Measurements from ENCODE around the gene GPR162.

The GPR162 gene, protein sequence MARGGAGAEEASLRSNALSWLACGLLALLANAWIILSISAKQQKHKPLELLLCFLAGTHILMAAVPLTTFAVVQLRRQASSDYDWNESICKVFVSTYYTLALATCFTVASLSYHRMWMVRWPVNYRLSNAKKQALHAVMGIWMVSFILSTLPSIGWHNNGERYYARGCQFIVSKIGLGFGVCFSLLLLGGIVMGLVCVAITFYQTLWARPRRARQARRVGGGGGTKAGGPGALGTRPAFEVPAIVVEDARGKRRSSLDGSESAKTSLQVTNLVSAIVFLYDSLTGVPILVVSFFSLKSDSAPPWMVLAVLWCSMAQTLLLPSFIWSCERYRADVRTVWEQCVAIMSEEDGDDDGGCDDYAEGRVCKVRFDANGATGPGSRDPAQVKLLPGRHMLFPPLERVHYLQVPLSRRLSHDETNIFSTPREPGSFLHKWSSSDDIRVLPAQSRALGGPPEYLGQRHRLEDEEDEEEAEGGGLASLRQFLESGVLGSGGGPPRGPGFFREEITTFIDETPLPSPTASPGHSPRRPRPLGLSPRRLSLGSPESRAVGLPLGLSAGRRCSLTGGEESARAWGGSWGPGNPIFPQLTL

DNA sequence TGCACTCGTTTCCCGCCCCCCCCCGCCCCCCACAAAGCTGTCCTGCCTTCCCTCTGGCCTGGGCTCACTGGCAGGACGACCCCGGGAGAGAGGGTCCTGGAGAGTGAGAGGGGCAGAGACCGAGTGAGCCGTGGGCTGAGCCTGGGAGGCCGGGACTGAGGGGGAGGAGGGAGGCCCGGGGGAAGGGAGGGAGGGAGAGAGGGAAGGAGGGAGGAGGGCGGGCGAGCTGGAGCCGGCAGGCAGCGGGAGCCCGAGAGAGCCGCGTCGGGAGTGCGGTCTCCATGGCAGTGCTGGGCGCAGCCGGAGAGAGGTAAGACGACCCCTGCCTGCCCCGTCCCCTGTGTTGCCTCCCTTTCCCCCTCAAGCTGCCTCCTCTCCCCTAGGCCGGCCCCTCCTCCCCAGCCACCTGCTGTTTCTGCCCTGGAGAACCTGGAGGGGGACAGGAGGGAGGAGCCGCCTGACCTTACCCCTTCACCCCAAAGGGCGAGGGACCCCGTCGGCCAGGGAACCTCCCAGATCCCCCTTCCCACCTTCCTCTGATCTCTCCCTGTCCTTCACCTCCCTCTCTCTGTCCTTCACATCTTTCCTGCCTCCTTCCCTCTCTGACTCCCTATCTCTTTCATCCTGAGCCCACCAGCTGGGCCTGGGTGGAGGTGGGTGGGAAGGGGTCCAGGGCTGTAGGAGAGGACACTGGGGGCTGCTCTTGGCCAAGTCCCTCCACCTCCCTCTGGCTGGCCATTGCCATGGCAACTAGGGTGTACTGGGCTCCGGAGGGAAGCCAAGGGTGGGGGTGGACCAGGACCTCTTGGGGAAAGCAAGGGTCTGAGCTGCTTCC, at the start of gene GPR162:
Gene GPR162 (plus strand): TSS at position 231 of the 835 bp plus-strand sequence. CDS start 2,078 bp downstream, outside the sequence.
- Histone ChIP-seq H3K27ac (ENCODE audit: low read depth, low read length) (no peak within 1 kb of the TSS), H3K4me2 (ENCODE audit: low read length) (peak within 1 kb of the TSS; percentile 25), H3K4me1 (ENCODE audit: control insufficient read depth, low read length) (peaks cover 10% of the 10 kb centered on the region)

DNA sequence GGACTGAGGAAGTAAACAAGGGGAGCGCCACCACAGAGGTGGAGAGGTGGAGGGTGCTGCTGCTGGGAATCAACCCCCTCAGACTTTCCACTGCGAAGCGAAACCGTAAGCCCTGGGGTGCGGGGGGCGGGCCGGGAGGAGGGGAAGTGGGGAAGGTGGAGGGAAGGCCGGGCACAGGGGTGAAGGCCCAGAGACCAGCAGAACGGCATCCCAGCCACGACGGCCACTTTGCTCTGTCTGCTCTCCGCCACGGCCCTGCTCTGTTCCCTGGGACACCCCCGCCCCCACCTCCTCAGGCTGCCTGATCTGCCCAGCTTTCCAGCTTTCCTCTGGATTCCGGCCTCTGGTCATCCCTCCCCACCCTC, 49.3 kb upstream of the GPR162 start, which contains the start of gene LAG3:
Gene LAG3 (plus strand): TSS at position 190 of the 365 bp plus-strand sequence. CDS start 333 bp downstream, outside the sequence.
- H3K4me1 ChIP-seq (ENCODE audit: control insufficient read depth, low read length): peaks cover 6% of the 10 kb centered on the region
- H3K27me3 ChIP-seq (ENCODE audit: control insufficient read depth, low read length): peaks cover 42% of the 10 kb centered on the region
- no peaks in the 10 kb centered on the region for H3K9me2 ChIP-seq (replicated peaks; ENCODE audit: control insufficient read depth, low read length)
- peaks cover 3% of the 10 kb centered on the region; the same call in 1 of the 2 replicates for H4K20me1 ChIP-seq (ENCODE audit: control insufficient read depth, insufficient read depth, low read depth, low read length)
- no peaks in the 10 kb centered on the region for H3K36me3 ChIP-seq (ENCODE audit: control insufficient read depth, low read length)
- peaks cover 6% of the 10 kb centered on the region for H3K79me2 ChIP-seq (ENCODE audit: control insufficient read depth, low read length)
- no peak for TF ChIP-seq EZH2phosphoT487 (IDR thresholded peaks at IDR 0.05; ENCODE audit: borderline replicate concordance, low read length)
- TF ChIP-seq, protein P1, sequence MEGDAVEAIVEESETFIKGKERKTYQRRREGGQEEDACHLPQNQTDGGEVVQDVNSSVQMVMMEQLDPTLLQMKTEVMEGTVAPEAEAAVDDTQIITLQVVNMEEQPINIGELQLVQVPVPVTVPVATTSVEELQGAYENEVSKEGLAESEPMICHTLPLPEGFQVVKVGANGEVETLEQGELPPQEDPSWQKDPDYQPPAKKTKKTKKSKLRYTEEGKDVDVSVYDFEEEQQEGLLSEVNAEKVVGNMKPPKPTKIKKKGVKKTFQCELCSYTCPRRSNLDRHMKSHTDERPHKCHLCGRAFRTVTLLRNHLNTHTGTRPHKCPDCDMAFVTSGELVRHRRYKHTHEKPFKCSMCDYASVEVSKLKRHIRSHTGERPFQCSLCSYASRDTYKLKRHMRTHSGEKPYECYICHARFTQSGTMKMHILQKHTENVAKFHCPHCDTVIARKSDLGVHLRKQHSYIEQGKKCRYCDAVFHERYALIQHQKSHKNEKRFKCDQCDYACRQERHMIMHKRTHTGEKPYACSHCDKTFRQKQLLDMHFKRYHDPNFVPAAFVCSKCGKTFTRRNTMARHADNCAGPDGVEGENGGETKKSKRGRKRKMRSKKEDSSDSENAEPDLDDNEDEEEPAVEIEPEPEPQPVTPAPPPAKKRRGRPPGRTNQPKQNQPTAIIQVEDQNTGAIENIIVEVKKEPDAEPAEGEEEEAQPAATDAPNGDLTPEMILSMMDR (IDR thresholded peaks at IDR 0.05; ENCODE audit: low read depth, low read length, poor library complexity, severe bottlenecking): no peak
- H3K4me2 ChIP-seq (ENCODE audit: low read length): no peak within 1 kb of the TSS
- H3K27ac ChIP-seq (ENCODE audit: low read depth, low read length): no peak within 1 kb of the TSS
- no peaks in the 10 kb centered on the region for H3K9me3 ChIP-seq (ENCODE audit: control insufficient read depth, insufficient read depth, low read length)
- peaks cover 2% of the 10 kb centered on the region; the same call in 1 of the 2 replicates for H3F3A ChIP-seq (ENCODE audit: control insufficient read depth, insufficient read depth)
- H3K4me3 ChIP-seq (ENCODE audit: low read length): no peak within 1 kb of the TSS

More for the DNA sequence above, at the start of gene GPR162:
- H3K36me3 ChIP-seq (ENCODE audit: control insufficient read depth, low read length): no peaks in the 10 kb centered on the region
- H3K9me3 ChIP-seq (ENCODE audit: control insufficient read depth, insufficient read depth, low read length): no peaks in the 10 kb centered on the region
- H3K4me3 ChIP-seq (ENCODE audit: low read length): no peak within 1 kb of the TSS
- no peaks in the 10 kb centered on the region for H3K79me2 ChIP-seq (ENCODE audit: control insufficient read depth, low read length)
- no peak for TF ChIP-seq EZH2phosphoT487 (IDR thresholded peaks at IDR 0.05; ENCODE audit: borderline replicate concordance, low read length)
- TF ChIP-seq, protein P1 (IDR thresholded peaks at IDR 0.05; ENCODE audit: low read depth, low read length, poor library complexity, severe bottlenecking): no peak
- no peaks in the 10 kb centered on the region for H4K20me1 ChIP-seq (ENCODE audit: control insufficient read depth, insufficient read depth, low read depth, low read length)
- no peaks in the 10 kb centered on the region for H3K9me2 ChIP-seq (replicated peaks; ENCODE audit: control insufficient read depth, low read length)
- no peaks in the 10 kb centered on the region for H3F3A ChIP-seq (ENCODE audit: control insufficient read depth, insufficient read depth)
- H3K27me3 ChIP-seq (ENCODE audit: control insufficient read depth, low read length): peaks cover 68% of the 10 kb centered on the region

DNA sequence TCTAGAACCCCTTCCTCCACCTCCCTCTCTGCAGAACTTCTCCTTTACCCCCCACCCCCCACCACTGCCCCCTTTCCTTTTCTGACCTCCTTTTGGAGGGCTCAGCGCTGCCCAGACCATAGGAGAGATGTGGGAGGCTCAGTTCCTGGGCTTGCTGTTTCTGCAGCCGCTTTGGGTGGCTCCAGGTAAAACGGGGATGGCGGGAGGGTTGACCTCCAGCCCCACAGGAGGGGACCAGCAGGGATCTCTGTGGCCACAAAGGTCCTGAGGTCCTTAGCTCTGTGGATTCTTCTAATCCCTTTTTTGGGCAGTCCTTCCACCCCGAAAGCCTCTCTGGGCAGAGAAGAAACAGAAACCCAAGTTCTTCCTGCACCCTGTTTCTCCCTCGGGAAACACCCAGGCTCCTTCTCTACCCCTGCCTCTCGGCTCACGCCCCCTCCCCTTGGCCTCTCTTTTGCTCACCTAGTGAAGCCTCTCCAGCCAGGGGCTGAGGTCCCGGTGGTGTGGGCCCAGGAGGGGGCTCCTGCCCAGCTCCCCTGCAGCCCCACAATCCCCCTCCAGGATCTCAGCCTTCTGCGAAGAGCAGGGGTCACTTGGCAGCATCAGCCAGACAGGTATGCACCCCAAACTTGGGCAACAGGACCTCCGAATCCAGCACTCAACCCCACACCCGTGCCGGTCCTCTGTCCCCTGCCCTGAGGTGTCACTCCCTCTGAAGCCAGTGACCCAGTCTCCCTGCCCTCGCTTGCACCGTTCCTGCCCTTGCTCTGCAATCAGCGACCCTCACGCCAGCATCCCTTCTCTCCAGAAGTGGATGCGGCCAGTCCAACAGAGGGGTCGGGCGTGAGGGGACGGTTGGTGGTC, 48.7 kb upstream of the GPR162 start:
- Histone ChIP-seq H3K4me1 (ENCODE audit: control insufficient read depth, low read length) (peaks cover 4% of the 10 kb centered on the region), H3F3A (ENCODE audit: control insufficient read depth, insufficient read depth) (peaks cover 2% of the 10 kb centered on the region; the same call in 1 of the 2 replicates), H3K36me3 (ENCODE audit: control insufficient read depth, low read length) (no peaks in the 10 kb centered on the region), H3K79me2 (ENCODE audit: control insufficient read depth, low read length) (peaks cover under 1% of the 10 kb centered on the region), H3K9me2 (replicated peaks; ENCODE audit: control insufficient read depth, low read length) (no peaks in the 10 kb centered on the region), H3K9me3 (ENCODE audit: control insufficient read depth, insufficient read depth, low read length) (no peaks in the 10 kb centered on the region), H4K20me1 (ENCODE audit: control insufficient read depth, insufficient read depth, low read depth, low read length) (no peaks in the 10 kb centered on the region; the same call in 1 of the 2 replicates), H3K27me3 (ENCODE audit: control insufficient read depth, low read length) (peaks cover 48% of the 10 kb centered on the region), H3K4me3 (ENCODE audit: low read length) (no peak overlapping the region), H3K27ac (ENCODE audit: low read depth, low read length) (no peak overlapping the region), H3K4me2 (ENCODE audit: low read length) (no peak overlapping the region)
- TF ChIP-seq, protein P1 (IDR thresholded peaks at IDR 0.05; ENCODE audit: low read depth, low read length, poor library complexity, severe bottlenecking): no peak
- TF ChIP-seq EZH2phosphoT487 (IDR thresholded peaks at IDR 0.05; ENCODE audit: borderline replicate concordance, low read length): no peak
